Measurements from ENCODE around the gene LYPD3. TPM values are rescaled to one million over a fixed set of nuclear protein-coding genes. Genes with fewer than 3 reads are reported as not detected.

The LYPD3 gene
- total and polyA plus RNA-seq, 2 experiments from 2014 or later = 3.3 to 4.6 TPM

- TF ChIP-seq ZNF462 (CRISPR knock-in tag; IDR thresholded peaks at IDR 0.05) (no peak), POLR2AphosphoS5 (IDR thresholded peaks at IDR 0.05; ENCODE audit: low read depth) (no peak), JUNB (IDR thresholded peaks at IDR 0.05; ENCODE audit: unreplicated experiment) (no peak), EZH2phosphoT487 (IDR thresholded peaks at IDR 0.05; ENCODE audit: unreplicated experiment) (no peak), NANOG (IDR thresholded peaks at IDR 0.05; ENCODE audit: borderline replicate concordance) (no peak), REST (IDR thresholded peaks at IDR 0.05; ENCODE audit: unreplicated experiment) (no peak), CTCF (conservative IDR thresholded peaks at IDR 0.05; ENCODE audit: low read depth in 2 of 2) (no peak)
Observed at GRCh38 chr19:43438291-43439031, 26.9 kb downstream of the LYPD3 start (continued).
